GM18868 (cell line): Measurements from ENCODE around the gene TSPO.

ENCODE experiments used
- ATAC-seq: cut with Tn5 transposase; IDR thresholded peaks from one replicate; pipeline ENCODE4 v1.9.1; 2021; ENCODE audit warnings: mild to moderate bottlenecking, moderate library complexity; ENCODE audit not compliant: unreplicated experiment

The TSPO gene

DNA sequence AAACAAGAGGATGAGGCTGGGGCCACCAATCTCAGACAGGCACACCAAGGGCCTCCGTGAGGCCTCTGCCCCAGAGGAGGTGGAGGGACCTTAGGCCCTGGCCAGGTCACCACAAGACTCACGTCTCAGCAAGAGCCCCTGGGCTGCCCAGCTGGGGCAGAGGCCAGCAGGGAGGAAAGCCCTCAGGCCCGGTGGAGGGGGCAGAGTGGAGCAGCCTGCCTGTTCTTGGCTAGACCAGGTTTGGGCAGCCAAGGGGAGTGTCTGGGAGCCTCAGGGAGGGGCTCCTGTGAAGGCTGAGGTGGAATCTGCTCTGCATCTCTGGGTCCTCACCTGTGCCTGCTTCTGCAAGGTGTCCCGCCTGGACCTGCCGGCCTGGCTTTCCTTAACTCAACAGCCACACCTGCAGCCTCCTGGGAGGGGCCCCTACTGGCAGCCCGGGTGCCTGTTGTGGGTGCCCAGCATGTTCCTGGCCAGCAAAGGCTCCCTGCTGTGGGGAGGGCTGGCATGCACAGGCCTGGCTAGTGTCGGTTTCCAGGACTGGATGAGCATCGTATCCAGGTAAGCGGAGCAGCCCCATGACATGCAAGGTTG, 23.7 kb downstream of the TSPO start:
- no peak for ATAC-seq

DNA sequence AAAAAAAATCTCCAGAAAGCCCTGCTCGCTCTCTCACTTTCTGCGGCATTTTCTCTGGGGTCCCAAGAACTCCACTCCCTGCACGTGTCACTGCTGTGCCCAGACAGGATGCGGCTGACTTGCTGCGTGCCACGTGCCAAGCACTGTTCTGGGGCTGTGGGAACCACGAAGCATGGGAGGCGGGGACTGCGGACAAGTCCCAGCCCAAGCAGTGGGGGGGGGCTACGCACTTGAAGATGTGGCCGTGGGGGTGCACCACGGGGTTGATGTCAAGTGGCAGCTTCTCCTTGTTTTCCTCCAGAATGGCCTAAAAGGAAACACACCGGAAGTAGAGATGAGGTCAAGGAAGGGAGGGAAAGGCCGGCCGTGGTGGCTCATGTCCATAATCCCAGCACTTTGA, 24.7 kb downstream of the TSPO start:
- ATAC-seq, result no peak

DNA sequence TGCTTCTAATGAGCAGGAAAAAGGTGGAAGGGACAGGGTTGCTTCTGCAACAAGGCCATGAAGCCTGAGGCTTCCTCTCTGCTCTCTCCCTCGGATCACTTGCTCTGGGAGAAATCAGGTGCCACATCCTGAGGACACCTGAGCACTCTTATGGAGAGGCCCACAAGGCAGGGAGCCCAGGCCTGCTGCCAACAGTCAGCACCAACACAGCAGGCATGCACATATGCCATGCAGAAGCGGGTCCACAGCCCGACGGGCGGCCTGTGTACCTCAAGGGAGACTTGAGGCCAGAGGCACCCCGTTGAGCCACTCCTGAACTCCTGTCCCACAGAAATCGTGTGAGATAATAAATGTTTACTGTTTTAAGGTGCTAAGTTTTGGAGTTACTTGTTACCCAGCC, 26.1 kb downstream of the TSPO start:
- no peak for ATAC-seq

DNA sequence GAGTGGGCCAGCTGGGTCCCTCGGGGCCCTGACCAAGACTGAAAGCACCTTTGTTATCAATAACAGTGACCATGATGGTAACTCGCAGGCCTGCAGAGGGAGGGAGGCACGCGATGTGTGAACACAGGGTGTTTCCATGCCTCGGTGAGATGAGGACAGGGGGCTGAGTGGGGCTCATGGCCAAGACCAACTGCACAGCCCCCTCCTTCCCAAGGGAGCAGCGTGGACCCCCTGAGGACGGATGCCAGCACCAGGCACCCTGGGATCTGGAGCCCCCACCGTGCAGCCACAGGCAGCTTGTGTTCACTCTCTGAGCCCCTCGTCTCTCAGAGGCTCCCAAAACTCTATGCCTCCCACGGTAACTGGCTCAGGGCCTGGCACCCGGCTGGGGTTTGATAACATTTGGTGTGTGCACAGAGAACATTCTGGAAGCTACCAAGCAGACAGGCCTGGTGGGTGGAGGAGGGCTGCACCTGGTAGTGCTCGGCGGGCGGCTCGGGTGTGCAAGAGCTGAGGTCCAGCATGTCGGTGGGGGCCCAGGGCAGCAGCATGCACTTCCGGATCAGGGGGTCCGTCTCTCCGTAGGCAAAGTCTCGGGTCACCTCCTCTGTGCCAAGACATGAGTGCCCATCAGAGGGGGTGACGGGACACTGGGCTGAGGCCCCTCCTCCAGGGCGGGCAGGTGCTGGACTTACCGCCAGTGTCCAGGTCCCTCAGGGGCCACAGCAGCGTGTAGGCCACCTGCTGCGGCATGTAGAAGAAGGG, 28.0 kb downstream of the TSPO start:
- no peak for ATAC-seq

DNA sequence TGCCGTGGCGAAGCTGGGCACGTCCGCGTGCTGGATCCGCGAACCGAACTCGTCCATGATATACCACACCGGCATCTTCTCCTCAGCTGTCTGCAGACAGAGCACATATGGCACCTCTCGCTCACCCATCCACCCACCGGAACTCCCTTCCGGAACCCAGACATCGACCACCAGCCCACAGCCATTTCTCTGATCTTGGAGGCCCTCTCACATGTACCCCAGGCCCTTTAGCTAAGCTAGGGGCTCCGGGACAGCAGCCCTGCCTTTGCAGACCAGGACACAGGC, 28.5 kb downstream of the TSPO start:
- no peak for ATAC-seq

DNA sequence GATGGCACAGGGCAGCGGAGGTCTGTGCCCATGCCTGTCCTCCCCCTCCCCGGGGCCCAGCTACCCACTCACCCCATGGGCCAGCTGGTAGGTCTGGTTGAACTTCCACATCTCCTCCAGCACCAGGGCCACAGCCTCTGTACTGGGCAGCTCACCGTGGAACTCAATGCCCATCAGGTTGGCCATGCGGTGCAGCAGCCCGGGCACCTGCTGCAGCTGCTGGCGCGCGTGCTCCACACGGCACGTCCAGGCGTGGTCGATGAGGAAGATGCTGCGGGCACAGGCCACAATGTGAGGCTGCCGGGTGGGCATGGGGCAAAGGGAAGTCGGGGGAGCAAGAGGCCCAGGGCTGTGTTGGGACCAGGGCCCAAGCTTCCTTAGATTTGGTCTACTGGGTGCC, 29.3 kb downstream of the TSPO start:
- ATAC-seq, result no peak

DNA sequence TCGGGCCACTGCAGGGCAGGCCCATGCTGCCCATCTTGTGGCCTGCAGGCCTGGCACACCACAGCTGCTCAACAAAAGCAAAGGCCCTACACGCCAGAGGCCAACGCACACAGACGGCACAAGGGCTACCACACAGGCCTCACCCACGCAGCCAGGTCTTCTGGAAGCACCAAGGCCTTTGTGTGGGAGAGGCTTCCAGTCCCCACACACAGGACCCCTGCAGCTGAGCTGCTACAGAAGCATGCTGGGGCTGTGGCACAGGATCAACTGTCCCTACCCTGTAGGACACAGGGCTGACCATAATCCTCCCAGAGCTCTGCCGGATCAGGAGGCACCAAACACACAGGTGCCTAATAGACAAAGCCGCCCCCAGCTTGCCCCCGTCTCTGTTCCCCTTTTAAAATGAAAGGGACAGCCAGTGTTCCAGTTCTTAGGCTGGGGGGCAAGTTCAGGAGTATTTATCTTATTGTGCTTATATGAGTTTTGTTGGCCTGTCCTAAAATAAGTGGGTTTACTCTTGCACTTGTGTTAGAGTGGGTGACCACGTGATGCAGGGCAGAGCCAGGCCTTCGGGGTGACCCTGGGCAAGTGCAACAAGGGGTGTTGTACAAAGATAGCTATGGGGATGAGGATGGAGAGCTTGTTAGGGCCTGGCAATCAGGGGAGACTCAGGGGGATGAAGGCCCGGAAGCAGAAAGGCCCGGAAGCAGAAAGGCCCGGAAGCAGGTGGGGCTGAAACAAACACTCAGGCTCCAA, 30.1 kb downstream of the TSPO start:
- ATAC-seq, result no peak

DNA sequence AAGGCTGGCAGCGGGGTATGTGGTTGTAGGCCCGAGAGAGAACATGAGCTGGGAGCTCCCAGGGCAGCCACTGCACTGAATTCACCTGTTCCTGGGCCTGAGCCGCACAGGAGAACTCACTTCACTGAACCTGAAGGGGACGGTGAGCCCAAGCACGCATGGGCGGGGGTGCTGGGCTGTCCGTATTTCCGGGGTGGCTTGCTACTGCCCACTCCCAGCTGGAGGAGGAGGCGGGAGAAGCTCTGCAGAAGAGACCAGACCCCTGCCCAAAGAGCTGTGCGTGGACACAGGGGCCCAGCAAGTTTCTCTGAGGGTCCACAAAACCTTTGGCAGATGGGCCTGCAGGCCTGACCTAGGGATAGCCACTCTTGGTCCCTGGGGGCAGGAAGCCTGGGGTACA, 30.8 kb downstream of the TSPO start:
- no peak for ATAC-seq

DNA sequence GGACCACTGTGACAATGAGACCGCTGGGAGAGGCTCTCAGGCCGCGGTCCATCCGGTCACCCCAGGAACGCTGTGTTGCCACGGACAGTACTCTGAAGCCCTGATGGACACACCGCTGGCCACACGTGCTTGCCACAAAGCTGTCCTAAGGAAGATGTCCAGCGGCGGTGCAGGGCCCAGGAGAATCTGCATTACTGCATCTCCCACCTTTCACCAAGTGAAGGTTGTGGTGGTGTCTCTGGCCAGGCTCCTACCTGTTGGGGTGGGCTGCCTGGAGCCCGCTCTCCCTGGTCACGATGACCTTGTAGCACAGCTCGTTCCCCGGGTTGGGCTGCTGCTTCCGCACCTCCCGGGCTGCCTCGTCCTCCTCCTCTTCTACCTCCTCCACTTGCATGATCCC, 31.4 kb downstream of the TSPO start:
- no peak for ATAC-seq

DNA sequence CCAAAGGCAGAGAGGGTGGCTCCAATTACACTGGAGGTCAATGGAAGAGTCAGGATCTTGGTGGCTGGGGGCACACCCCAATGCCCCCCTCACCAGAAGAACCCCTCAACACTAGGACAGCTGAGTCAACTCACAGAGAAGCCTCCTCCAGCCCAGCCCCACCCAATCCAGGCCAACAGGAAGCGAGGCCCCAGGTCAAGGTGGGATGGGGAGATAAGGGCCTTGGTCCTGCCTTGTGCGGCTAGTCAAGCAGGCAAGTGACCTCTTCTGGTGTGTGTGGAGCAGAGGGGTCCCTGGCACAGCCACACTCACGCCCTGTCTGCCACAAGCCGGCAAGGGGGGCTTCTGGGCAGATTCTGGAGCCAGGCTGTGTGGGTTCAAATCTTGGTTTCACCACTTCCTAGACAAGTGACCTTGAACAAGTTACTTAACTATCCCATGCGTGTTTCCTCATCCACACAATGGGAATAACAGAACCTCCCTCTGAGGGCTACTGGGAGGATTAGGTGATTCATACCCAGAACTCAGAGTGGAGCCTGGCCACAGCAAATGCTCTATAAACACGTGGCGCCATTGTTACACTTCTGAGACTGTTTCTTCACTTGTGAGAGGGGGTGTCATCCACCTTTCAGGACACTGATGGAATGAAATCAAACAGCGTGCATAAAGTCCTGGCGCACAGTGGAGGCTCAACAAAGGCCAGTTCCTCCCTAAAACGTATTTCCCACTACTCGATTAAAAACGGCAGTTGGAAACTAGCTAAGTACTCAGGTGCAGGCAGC, 32.3 kb downstream of the TSPO start:
- ATAC-seq, result no peak

DNA sequence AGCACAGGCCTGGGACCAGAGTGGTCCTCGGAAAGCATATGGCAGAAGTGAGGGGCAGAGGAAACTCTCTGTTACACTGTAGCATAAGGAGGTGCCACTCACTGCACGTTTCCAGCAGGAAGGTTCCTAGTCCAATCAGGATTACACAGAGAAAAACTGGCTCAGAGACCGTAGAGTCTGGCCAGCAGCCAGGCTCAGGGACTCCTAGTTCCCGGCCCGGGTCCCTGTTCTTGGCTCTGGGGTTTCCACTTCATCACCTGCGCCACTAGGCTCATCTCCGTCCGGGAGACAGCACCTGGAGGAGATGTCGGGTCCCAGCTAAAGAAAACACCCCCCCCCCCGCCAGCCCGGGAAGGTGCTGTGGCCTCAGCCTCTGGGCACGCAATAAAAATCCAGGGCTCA, 34.5 kb downstream of the TSPO start:
- ATAC-seq, result no peak

DNA sequence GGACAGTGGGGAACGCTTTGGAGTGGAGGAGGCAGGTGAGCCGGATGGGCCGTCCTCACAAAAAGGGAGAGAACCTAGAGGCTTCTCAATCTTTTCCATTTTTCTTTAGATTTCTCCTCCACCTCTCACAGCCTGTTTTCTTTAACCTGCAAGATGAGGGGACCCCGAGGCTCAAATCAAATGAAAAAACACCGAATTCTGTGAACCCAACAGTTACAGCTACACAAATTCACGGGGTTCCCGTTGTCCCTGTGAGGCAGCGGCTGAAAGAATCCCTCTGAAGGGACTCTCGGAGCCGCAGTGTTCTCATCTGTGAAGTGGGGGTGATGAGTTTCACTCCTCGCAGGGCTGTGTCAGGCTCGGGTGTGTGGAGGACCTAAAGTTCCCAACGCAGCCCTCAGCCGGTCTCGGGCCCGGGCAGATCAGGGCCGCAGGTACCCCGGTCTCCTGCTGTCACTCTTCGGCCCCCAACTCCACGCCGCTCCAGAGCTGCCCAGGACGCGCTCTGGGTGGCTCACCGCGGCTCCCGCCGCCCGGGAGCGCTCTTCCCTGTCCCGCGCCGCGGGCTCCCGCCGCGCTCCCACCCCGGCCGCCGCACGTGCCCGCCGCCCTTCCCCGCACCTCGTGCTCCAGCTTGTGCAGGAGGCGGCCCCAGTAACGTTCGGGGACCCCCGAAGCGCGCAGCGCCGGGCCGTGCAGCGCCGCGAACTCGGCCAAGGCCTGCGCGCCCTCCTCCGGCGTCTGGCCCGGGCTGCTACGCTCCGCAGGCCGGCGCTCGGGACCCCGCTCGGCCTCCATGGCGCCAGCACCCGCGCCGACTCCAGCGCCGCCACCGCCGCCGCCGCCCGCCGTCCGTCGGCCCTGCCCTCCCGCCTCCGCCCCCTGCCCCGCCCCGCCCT, 35.2 kb downstream of the TSPO start, which contains the start of gene TTLL12:
TSS of gene TTLL12 (minus strand) at position 863 of the 899 bp plus-strand sequence. CDS start at position 798, 65 bp downstream.
- peak; percentile 51 for ATAC-seq

DNA sequence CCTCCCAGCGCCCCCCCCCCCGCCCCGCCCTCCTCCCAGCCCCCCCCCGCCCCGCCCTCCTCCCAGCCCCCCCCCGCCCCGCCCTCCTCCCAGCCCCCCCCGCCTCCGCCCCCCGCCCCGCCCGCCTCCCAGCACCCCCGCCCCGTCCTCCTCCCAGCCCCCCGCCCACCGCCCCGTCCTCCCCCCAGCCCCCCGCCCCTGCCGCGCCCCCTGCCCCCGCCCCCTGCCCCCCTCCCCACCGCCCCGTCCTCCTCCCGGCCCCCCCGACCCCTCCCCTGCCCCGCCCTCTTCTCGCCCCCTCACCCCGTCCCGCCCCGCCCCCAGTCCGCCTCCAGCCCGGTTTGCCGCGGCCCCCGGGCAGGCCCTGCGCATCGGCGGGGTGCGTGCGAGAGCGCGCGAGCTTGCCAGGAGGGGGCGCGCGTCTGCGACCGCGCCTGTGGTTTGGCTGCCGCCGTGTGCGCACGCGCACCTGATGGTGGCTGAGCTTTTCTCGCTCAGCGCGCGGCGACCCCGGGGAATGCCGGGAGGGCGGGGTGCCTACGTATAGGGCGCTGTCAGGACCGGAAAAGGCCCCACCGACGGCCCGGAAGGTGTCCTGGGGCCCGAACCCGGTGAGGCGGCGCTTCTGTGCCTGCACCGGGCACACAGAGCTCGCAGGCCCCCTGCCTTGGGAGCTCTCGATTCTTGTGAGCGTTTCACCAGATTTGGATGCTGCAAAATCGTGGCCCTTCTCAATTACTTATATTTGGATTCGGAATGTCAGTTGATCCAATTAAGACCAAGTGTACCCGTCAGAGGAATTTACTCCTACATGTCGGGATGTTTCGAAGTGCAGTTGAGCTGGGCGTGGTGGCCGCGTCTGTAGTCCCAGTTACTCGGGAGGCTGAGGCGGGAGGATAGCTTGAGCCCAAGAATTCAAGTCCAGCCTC, 36.1 kb downstream of the TSPO start:
- ATAC-seq, result peak; percentile 84

DNA sequence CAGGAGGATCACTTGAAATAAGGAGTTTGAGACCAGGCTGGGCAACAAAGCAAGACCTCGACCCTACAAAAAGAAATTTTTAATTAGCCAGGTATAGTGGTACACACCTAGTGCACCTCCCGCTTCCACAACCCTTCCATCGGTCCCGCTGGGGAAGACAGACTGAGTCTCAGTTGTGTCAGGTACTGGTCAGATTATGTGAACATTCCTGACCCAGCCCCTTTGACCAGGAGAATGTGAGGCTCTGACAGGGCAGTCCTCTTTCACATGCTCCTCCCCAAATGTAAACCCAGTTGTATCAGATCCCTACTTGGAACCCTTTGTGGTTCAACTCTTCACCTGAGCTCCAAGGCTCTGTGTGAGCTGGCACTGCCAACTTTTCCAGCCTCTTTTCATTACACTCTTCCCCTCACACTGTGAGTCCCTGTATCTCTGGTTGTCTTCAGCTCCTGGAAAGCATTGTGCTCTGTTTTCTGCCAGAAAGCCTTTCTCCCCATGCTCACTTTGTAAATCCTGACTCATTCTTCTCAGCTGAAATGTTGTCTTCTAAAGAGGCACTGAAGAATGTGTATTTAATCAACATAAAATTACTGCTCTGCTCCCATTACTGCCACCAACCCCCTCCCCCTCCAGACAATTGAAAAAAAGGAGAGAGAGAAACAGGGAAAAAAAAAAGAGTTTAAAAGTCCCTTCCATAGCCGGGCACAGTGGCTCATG, 37.6 kb downstream of the TSPO start:
- ATAC-seq, result no peak

DNA sequence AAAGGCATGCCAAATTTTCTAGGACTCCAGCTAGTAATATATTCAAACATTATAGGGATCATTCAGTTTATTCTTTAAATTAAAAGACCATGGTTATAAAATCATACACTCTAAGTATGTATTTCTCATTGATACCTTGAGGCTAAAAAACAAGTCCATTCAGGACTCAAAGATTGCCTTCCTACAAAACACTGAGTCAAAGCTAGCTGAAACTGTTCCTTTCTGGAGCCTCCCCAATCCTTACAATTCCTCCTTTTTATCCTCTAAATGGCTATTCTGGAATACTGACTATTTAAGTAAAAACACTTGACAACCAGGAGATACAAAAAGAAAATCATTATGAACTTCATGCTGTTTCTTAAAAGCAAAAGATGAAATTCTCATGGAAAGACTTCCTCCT, 40.5 kb downstream of the TSPO start:
- ATAC-seq, result no peak

DNA sequence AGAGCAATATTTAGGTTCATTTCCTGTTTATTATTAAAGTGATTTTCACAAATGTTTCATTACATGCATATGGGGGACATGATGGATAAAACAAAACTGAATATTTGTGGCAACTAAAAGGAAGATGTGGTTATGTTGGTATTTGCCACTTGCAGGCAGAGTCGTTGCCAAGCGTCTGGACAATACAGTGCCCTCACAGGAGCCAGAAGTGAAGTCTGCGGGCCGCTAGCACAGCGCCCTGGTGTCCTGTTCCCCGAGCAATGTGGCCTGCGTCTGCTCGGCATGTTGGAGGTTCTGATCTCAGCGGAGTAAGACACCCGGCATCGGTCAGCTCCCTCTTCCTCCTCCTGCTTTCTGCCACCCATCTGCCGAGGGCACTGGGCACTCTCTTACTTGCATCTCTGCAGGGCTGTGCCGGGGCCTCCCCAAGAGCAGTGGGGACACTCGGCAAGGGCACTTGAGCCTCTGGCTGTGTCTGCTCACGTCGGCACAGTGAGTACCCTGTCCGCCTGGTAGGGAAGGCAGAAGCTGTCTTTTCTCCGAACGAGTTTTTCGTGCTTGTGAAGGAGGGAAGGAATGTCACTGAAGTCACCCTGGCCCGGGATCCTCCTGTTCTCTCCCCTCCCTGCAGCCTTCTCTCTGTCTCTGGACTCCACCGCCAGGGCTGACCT, 46.0 kb downstream of the TSPO start:
- no peak for ATAC-seq

DNA sequence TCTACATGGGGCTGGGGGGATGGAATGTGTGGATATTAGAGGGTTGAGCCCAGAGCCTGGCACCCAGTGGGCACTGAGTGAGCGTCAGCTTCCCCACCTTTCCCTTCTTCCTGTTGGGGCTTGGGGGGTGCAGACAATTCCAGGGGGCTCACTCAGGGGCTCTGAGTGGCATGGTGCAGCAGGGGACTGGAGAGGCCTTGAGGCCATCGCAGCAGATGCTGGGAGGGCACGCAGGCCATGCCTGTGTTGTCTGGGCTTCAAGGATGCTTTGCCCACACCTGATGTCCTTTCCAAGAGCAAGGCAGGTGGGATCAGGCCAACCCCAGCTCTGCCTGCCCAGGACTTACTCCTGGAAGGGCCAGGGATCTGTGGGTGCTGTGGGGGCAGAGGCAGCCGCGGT, 46.8 kb downstream of the TSPO start:
- no peak for ATAC-seq

DNA sequence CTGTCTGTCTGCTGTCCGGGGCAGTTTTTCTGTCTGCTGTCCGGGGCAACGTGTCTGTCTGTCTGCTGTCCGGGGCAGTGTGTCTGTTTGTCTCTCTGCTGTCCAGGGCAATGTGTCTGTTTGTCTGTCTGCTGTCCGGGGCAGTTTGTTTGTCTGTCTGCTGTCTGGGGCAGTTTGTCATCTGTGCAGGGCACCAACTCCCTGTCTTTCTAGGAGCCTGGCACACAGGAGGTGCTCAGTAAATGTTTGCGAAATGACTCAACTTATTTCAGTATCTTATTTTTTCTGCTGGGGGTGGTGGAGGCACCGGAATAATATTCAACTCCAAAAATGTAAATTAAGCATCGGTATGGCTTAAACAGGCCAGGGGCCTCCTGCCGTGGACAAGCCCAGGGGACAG, 47.6 kb downstream of the TSPO start:
- ATAC-seq, result no peak
